ENCODE results near the gene OBSL1.

The OBSL1 gene

GRCh38 chr2:219512524-219513216 lies 58.7 kb downstream of the OBSL1 start:
- Histone ChIP-seq H3K27me3 (replicated peaks; ENCODE audit: control insufficient read depth, insufficient read depth, low read length) (peaks cover 4% of the 10 kb centered on the region), H3K36me3 (ENCODE audit: control insufficient read depth, insufficient read depth, low read length) (peaks cover 2% of the 10 kb centered on the region; the same call in 1 of the 2 replicates), H3K4me3 (replicated peaks; ENCODE audit: low read depth, low read length) (no peak overlapping the region)
- no peak for TF ChIP-seq CTCF (IDR thresholded peaks at IDR 0.05; ENCODE audit: insufficient read depth, low read length, poor library complexity, severe bottlenecking)
- DNase-seq (ENCODE audit: extremely low read depth, insufficient read length): no peak

- Histone ChIP-seq H3K4me3 (replicated peaks; ENCODE audit: low read depth, low read length) (no peak overlapping the region), H3K27me3 (replicated peaks; ENCODE audit: control insufficient read depth, insufficient read depth, low read length) (peaks cover 4% of the 10 kb centered on the region), H3K36me3 (ENCODE audit: control insufficient read depth, insufficient read depth, low read length) (peaks cover 4% of the 10 kb centered on the region; the same call in 1 of the 2 replicates)
- no peak for DNase-seq (ENCODE audit: extremely low read depth, insufficient read length)
- TF ChIP-seq CTCF (IDR thresholded peaks at IDR 0.05; ENCODE audit: insufficient read depth, low read length, poor library complexity, severe bottlenecking): no peak
These were observed 59.6 kb downstream of the OBSL1 start for GRCh38 chr2:219511547-219512325.

GRCh38 chr2:219510512-219511135 lies 60.7 kb downstream of the OBSL1 start:
- Histone ChIP-seq H3K36me3 (ENCODE audit: control insufficient read depth, insufficient read depth, low read length) (peaks cover 10% of the 10 kb centered on the region), H3K27me3 (replicated peaks; ENCODE audit: control insufficient read depth, insufficient read depth, low read length) (peaks cover 4% of the 10 kb centered on the region), H3K4me3 (replicated peaks; ENCODE audit: low read depth, low read length) (no peak overlapping the region)
- TF ChIP-seq CTCF (IDR thresholded peaks at IDR 0.05; ENCODE audit: insufficient read depth, low read length, poor library complexity, severe bottlenecking): no peak
- no peak for DNase-seq (ENCODE audit: extremely low read depth, insufficient read length)

GRCh38 chr2:219509780-219510511 lies 61.4 kb downstream of the OBSL1 start:
- DNase-seq (ENCODE audit: extremely low read depth, insufficient read length): no peak
- Histone ChIP-seq H3K36me3 (ENCODE audit: control insufficient read depth, insufficient read depth, low read length) (peaks cover 13% of the 10 kb centered on the region), H3K4me3 (replicated peaks; ENCODE audit: low read depth, low read length) (no peak overlapping the region), H3K27me3 (replicated peaks; ENCODE audit: control insufficient read depth, insufficient read depth, low read length) (peaks cover 2% of the 10 kb centered on the region; the same call in 1 of the 2 replicates)
- TF ChIP-seq CTCF (IDR thresholded peaks at IDR 0.05; ENCODE audit: insufficient read depth, low read length, poor library complexity, severe bottlenecking): peak; percentile 75

- H3K4me3 ChIP-seq (replicated peaks; ENCODE audit: low read depth, low read length): no peak overlapping the region
- DNase-seq (ENCODE audit: extremely low read depth, insufficient read length): no peak
- H3K27me3 ChIP-seq (replicated peaks; ENCODE audit: control insufficient read depth, insufficient read depth, low read length): peaks cover 2% of the 10 kb centered on the region; the same call in 1 of the 2 replicates
- TF ChIP-seq CTCF (IDR thresholded peaks at IDR 0.05; ENCODE audit: insufficient read depth, low read length, poor library complexity, severe bottlenecking): no peak
- peaks cover 17% of the 10 kb centered on the region for H3K36me3 ChIP-seq (ENCODE audit: control insufficient read depth, insufficient read depth, low read length)
These were observed 62.2 kb downstream of the OBSL1 start for GRCh38 chr2:219508971-219509779.

Data from GM06990 (cell line).